ENCODE data around the gene TAX1BP1.
A peak's percentile ranks its signal among the peaks of the same experiment; 100 is the strongest.
"Not testable (repeated sequence)": the region's sequence is repeated elsewhere in the genome, so short reads cannot be mapped to it uniquely, and the experiment has no call there.

TAX1BP1 gene

DNA sequence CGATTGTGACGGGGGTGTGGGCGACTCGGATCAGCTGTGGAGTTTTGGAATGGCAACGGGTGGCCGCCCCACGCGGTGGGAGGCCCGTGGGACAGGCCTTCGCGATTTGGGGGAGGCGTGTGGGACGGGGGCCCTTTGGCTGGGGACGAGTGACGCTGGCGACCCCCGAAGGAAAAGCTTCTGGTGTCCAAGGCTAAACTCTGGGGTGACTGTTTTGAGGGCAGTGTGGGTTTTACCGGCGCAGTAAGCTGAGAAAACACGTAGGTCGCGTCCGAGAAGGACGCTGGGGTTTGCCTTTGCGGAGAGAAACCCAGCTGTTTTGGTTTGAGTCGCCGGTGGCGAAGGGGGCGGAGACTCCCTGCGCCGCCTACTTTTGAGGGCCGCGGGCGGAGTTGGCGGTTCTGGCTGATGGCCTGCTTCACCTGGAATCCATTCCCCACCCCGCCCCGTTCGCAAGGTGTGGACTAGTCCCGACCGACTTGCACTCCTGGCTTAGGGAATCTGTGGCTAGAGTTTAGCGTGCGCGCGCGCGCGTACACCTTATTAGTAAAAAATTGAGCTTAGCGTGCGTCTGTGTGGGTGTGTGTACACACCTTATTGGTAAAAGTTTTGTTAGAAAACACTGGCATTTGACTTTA, 606 bp downstream of the TAX1BP1 start:
- DNase-seq = peak; percentile 91

DNA sequence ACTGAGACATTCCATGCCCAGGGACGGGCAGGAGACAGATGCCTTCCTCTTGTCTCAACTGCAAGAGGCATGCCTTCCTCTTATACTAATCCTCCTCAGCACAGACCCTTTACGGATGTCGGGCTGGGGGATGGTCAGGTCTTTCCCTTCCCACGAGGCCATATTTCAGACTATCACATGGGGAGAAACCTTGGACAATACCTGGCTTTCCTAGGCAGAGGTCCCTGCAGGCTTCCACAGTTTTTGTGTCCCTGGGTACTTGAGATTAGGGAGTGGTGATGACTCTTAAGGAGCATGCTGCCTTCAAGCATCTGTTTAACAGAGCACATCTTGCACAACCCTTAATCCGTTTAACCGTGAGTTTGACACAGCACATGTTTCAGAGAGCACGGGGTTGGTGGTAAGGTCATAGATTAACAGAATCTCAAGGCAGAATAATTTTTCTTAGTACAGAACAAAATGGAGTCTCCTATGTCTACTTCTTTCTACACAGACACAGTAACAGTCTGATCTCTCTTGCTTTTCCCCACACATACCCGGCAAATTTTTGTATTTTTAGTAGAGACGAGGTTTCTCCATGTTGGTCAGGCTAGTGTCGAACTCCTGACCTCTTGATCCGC, 2.2 kb downstream of the TAX1BP1 start:
- DNase-seq = not testable (repeated sequence)

DNA sequence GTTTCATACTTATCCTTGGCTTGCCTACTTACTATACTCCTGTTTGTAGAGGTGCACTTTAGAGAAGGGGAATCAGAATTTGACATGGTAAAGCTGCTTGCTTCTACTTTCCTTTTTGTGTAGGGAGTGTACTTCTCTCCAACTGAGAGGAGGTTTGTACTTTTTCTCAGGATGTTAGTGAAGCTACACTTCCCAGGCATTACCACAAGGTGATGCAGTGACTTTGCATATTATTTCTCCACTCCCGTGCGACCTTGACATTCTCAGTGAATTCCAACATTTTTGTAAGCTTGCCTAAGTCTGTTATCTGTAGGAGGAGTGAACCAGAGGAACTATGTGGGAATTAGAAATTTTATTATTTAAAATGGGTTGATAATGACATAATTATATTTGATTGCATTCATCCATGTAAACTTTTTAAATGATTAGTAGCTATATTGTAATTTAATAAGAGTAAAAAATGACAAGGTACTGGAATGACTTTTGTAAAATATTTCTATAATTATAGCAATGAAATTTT, 5.2 kb downstream of the TAX1BP1 start:
- no peak for DNase-seq

DNA sequence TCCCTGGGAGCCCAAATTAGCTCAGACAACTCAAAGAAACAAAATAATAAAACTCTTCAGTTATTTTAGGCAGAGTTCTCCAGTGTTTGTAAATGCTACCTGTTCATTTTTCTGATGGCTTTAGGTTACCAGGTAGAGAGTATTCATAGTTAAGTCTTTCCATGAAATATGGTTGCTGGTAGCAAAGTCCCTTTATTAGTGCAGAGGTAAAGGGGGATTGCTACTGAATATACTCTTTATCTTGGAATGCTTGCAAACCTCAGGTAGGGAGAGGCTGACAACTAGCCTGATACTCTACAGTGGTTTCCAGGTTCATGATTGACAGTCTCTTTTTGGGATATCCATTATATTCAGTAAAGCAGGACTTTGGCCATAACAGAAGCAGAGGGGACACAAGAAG, 6.5 kb downstream of the TAX1BP1 start:
- DNase-seq = no peak

DNA sequence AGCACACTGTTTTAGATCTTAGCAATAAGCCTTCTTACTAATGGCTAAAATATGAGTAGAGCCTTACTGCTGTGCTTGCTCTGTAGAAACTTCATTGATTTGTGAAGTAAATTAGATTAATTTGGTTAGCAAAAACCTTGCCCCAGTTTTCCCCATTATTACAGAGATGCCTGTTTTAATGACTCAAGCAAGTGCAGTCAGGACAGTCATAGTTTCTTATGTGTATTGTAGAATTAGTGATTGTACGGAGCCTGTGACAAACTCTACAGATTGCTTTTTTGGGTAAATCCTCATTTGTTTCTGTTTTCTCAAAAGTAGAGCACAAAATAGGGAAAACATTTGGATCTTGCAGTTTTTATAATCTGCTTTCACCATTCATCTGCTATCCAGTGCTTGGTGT, 7.0 kb downstream of the TAX1BP1 start:
- no peak for DNase-seq

DNA sequence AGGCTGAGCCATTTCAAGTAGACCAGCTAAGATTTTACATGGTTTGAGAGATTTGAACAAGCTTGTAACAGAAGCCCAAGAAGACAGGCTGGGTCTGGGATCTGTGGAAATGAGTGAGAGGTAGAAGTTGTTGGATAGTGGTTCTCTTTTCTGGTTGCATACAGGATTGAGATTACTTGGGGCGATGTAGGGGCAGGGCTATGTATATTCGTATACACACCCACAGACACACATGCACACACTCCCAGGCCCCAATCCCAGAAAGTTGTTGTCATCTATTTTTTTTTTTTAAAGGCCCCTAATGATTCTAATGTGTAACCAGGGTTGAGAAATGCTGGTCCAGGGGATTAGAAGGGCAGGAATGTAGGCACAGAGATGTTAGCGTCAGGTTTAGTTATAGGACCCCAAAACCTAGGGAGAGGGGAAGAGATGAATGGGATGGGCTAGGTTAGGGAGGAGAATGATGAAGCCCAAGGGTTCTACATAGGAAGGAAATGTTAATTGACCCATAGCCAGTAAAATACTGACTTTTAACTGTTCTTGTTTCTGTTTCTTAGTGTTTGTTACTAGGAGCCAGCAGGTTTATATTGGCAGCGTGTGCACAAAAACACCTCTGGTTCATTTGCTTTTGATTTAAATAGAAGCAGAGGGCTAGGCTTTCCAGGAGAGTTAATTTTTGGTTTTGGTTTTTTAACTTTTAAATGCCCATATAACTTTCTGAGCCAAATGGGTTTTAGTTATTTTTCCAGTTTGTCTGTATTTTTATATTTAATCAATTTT, 7.8 kb downstream of the TAX1BP1 start:
- no peak for DNase-seq

DNA sequence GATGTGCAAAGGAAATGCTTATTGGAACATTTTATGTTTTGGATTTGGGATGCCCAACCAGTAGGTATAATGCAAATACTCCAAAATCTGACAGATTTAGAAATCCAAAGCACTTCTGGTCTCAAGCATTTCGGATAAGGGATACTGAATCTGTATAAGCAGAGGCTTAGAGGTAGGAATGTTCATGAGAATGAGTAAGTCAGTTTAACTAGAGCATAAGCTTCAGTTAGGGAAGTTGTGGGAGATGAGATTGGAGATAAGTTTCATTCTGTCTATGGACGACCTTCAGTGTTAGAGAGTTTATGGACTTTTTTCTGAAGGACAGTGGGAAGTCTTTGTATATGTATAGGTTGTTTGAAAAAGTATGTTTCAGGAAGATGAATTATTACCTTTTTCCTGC, 10.4 kb downstream of the TAX1BP1 start:
- DNase-seq = no peak

DNA sequence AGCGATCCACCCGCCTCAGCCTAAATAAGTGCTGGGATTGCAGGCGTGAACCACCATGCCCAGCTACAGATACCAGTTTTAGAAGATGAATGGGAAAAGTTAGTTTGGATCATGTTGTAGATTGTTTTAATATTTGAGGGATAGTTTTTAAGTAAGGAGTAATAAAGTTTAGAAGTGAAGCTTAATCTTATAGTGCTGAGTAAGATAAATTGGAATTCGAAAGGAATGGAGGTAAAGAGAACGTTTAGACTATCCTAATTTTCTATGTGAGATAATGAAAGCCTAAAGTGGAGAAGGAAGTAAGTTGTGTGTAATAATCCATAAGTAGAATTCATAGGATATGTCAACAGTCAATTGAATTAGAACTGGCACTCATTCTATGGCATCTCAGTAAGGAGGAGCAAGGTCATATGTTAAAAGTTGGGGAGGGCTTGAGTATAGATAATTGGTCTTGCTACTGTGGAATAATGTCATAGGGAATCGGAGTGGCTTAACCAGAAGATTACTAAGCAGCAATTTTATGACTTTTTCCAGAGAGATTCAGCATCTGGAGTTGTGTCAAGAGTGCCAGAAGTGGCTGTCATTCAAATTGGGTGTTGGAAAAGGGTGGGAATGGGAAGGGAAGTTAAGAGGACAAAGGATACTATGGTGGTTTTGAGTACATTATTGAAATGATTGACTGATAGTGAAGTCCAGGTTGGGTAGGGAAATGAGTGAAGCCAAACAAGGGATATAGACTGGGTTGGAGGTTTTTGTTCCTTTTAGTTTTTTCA, 12.1 kb downstream of the TAX1BP1 start:
- DNase-seq = no peak

DNA sequence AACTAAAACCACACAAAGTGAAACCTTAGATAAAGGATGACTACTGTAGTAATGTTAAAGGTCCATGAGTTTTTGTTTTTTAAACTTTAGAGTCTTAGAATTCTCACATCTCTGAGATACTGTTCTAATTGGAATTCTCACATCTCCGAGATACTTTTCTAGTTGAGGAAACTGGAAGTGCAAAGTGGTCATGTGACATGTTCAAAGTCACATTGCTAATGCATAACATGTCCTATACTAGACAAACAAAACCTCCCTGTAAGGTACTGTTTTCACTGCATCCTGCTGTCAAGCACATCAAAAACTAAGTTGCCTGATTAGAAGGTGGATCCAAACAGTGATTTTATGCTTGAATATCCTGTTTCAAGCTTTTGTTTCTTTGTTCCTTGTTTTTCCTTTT, 13.9 kb downstream of the TAX1BP1 start:
- no peak for DNase-seq

DNA sequence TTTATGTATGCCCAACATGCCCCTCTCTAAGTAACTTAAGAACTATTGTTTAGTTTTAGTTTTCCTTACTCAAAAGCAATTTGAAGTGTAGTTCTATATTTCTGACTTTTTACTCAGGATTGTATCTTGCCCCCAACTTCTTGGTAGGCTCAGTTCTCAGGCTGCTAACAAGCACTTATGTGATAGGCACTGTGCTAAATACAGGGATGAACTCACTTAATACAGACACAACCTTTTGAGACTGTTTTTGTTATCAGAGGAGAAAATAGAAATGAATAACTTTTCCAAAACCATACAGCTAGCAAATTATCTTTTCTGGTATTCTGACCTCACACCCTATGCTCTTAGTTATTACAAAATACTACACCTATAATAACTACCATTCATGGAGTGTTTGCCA, 16.3 kb downstream of the TAX1BP1 start:
- no peak for DNase-seq

DNA sequence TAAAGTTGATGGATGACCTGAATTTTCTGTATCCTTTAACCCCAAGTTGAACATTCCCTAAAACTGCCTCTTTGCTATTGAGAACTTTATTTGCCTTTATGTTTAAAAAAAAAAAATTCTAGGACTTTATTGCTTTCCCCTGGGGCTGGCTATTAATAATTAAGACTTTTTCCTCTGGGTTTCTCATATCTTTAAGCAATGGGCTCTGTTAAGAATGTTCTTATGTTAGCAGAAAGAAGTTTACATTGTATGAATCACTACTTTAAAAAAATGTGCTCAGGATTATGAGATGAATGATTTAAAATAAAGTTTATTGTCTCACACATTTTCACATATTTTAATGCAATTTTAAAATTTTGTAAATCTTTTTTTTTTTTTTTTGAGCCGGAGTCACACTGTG, 19.5 kb downstream of the TAX1BP1 start:
- DNase-seq = no peak

DNA sequence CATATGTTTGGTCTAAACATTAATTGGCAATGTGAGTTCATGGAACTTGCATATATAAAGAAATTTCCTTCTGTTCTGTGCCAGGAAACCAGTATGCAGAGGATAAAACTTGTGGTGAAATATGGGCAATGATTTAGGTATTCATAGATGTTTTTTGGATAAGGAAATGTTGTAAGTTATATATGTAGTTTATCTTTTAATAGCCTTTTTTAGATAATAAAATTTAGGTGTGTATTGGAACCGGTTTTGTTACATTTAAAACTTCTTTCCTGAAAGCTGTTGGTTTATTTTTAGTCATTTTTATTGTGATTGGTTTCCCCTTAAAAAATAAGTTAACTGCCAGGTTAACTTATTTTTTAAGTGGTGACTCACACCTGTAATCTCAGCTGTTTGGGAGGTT, 22.1 kb downstream of the TAX1BP1 start:
- DNase-seq = no peak

DNA sequence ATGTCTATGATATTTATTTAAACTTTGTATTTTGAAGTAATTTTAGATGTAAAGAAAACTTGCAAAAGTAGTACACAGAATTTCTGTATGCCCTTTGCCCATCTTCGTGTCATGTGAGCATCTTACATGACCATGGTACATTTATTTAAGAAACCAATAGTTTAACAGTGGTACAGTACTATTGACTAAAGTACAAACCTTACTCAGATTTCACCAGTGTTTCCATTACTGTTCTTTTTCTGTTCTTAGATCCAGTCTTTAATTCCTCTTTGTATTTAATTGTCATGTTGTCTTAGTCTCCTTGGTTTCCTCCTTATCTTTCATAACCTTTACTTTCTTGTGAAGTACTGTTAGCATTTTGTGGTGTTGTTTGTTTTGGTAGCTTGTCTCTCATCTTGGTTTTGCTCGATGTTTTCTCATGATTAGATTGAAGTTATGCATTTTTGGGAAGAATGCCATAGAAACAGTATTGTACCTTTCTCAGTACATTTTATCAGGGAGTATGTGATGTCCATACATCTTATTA, 24.1 kb downstream of the TAX1BP1 start:
- no peak for DNase-seq

DNA sequence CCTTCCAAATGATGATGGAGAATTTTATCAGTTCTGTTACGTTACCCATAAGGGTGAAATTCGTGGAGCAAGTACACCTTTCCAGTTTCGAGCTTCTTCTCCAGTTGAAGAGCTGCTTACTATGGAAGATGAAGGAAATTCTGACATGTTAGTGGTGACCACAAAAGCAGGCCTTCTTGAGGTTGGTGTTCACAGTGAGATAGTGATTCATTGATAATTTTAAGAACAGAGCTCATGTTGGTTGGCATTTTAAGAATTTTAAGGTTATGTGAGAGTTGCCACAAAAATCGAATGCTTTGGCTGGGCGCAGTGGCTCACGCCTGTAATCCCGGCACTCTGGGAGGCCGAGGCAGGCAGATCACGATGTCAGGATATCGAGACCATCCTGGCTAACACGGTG, 25.9 kb downstream of the TAX1BP1 start:
- DNase-seq = no peak

DNA sequence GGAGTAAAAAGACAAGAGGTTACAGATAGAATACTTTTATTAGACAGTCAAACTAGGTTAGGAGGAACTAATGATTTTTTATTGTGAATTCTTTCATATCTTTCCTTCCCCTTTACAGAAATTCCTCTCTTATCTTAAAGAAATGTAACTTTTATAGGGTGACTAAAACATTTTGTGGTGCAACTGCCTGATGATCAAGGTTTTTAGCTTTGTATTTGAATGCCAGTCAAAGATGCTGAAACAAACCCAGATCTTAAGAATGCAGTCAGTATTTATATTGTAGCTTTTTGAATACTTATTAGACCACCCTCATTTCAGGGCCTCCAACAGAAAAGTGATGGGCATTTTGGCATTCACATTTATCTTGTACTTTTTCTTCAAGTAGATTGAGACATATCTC, 27.4 kb downstream of the TAX1BP1 start:
- DNase-seq = no peak

DNA sequence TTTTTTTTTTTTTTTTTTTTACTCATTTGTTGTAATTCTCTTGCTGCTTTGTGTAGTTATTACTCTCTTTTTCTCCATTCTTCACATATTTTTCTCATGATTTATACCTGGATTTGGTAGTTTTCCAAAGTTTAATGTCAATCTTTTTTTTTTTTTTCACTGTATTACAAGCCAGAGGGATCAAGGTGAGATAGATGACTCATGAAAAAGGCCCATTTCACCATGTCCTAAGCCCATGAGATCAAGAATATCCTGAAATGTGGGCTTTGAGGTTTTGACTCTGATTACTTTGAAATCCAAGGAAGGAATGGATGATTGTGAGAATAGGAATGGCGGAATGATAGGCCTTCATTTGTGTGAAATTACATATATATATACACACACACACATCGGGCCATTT, 31.1 kb downstream of the TAX1BP1 start:
- DNase-seq = no peak

DNA sequence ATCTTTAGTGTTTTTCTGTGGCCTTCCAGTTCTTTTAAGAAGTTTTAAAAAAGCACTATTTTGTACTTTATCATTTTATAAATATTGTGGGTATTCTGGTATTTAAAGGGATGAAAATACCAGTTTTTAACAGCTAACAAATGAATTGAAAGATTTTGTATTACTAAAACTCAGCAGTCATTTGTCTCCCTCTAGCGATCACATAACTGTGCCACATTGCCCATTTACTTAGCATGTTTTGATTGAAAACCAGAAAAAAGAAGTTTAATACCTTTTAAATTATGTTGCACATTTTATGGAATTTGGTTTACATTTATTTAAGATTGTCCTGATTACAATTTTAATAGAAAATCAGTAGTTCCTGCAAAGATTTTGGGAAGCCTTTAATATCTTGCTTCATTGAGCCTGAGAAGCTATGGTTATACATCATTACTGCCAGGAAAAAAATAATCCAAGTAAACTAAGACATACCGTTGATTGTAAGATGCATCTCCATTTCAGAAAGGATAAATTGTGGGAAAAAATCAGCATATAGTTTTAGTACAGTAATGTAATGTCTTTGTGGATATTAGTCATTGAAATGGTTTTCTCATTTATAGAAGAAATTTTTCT, 34.9 kb downstream of the TAX1BP1 start:
- no peak for DNase-seq

DNA sequence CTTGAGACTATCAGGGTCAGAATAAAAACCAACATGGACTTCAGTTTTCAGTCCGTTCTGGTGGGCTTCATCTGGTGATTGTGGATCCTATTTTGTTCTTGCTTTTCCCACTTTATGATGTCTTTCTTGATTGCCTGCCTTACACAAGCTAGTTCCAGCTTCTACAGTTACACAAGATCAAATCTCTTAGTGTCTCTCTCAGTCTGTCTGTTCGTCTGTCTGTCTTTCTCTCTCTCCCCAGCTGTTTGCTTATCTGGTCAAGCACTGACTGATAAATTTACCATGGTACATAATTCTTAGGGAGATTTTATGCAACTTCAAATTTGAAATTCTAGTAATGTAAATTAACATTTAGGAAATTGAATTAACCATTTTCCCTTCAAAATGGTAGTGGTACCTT, 35.8 kb downstream of the TAX1BP1 start:
- no peak for DNase-seq

DNA sequence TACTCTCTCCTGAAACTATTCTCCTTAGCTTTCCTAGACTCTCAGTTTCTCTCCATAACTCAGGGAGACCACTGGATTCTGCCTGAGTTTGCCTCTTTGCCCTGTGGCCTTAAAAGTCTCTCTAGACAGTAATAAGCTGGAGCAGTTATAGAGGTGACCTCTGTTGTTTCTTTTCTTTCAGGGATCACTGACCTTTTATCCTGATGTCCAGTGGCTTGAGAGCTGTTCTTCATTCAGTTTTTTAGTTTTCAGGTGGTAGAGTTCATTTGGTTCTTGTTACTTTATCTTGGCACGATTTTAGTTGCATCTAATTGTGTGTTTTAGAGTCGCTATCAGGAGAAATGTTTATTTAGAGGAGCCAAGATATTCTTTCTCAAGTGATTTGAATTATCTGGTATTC, 37.7 kb downstream of the TAX1BP1 start:
- DNase-seq = no peak

DNA sequence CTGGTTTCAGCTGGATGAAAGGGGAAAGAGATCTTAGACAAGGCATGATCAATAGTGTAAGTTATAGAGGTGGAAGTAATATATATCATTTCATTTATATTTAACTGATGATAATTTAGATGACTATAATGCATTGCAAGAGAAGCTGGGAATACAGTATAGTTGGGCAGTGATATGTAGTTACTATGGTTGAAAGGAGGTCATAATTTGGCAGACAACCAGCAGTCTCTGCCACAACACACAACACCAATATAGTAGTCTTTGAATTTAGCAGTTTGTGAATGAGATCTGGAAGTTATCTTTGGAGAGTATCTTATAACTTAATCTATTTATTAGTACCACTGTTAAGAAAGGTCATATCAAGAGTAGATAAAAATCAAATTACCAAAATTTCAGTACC, 39.9 kb downstream of the TAX1BP1 start:
- no peak for DNase-seq

DNA sequence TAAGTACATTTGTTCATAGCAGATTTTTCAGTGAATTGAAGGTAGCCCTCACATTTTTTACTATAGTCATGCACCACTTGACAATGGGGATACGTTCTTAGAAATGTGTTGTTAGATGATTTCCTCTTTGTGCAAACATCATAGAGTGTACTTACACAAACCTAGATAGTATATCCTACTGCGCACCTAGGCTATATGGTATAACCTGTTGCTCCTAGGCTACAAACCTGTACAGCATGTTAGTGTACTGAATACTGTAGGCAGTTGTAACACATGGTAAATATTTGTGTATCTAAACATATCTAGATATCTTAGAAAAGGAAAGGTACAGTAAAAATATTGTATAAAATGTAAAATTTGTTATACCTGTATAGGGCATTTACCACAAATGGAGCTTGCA, 41.2 kb downstream of the TAX1BP1 start:
- DNase-seq = no peak

DNA sequence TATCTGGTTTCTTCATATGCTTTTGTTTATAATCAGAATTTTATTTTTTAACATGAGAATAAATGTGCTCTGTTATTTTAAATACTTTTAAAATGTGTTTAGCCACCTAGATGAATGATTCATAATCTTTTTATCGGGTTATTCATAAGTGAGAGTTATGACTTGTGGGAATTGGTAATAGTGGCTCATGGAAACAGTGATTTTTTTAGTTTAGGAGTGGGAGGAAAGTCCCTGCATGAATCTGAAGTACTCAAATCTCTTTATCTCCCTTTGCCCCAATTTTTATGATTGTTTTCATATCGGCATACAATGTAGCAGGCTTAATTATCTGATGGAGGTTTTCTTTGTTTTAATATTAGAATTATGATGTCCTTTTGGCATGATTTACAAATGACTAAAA, 42.9 kb downstream of the TAX1BP1 start:
- no peak for DNase-seq
